H4 (cell line): ENCODE data around the gene TEX54. TPM values are rescaled to one million over a fixed set of nuclear protein-coding genes. Genes with fewer than 3 reads are reported as not detected.
"Not testable (repeated sequence)": the region's sequence is repeated elsewhere in the genome, so short reads cannot be mapped to it uniquely, and the experiment has no call there.

ENCODE experiments used
- DNase-seq: peaks from one replicate; pipeline ENCODE4 v3.0.0-alpha.2; 2015; ENCODE audit warnings: low spot score
- total RNA-seq: library from RNA; depleted of rRNA; stranded (reverse); fragments of >200 nt; shearing (Covaris generic); gene quantifications from 2 replicates; pipeline ENCODE4 v1.2.3, GENCODE V29; 2014

Gene TEX54
- total RNA-seq, 1 experiment from 2014 or later: not detected

DNA sequence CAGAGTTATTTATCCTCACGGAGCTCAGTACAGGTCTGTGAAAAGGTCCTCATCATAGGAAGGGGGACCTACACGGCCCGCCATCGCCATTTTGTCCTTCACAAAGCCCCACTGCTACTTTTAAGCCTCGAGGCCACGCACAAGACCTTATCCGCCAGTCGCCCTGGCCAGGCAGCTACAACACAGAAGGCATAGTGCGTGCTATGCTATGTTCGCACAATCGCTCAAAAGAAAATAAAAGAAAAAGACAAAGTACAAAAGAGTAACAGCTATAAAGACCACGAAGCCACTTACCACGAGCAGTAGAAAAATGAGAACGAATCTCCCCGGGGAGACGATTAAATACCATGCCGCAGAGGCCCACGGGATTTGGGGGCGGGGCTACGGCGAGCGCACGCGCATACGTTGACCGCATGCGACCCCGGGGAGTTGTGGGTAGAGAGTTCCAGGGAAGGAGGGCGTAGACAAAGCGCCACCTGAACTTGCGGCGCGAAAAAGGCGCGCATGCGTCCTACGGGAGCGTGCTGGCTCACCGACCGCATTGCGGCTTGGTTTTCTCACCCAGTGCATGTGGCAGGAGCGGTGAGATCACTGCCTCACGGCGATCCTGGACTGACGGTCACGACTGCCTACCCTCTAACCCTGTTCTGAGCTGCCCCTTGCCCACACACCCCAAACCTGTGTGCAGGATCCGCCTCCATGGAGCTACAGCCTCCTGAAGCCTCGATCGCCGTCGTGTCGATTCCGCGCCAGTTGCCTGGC, 23.1 kb upstream of the TEX54 start:
- DNase-seq: peak; percentile 99

DNA sequence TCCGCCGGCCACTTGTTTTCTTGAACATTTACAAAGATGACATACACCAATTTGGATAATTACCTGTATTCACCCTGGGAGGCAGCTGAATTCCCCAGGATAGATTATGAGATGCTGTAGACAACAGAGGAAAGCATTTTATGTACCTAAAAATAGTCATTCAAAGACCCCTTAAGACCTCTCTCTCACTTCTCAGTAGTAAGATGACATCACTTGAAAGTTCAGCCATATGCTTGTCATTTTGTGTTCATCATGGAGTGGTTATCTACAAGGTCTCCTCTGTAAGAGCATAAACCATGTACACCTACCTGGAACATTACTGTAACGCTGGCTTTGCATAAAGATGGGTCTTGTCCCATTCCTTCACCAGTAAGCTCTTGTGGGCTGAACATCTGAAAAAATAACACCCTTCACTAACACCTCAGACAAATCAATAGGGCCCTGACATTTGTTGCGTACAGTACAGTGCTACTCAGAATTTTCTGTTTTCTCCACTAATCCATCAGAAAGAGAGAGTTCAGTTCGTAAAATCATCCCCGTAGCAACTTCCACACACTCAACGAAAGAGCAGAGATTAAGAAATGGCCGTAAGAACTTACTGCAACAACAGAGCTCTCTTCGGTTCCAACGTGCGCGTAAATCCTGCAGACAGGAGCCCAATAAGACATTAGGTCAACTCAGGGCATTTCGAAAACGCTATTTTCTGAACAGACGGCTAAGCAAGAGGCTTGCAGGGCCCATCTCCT, 22.4 kb upstream of the TEX54 start:
- no peak for DNase-seq

GRCh38 chr11:62854013-62854824, 21.6 kb upstream of the TEX54 start:
- DNase-seq: no peak

DNA sequence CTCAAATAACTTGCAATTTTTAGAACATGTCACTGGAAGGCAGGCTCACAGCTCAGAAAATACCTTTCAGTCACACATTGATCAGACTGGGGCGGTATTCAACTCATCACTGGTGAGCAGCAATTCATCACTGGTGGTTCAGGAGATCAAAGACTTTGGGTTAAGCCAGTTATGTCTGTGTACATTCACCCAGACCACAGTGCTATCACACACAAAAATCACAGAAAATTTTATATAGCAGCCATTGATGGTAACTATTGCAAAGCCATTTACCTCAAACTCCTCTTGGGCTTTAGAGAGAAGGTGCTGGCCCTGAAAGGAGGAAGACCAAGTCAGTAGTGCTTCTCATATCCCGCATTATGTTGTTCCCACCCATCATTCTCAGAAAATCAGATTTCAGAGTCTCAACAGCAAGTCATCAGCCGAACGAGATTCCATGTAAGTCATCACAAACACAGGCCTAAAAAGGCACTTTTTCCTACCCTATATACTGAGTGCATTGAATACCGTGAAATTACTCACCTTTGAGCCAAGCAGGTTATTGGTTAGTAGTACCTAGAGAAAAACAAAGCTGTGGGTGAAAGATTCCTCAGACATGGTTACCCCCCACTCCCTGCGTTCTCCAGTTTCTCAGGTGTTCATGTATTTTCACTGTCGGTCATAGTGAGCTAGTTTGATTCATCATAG, 20.8 kb upstream of the TEX54 start:
- no peak for DNase-seq

DNA sequence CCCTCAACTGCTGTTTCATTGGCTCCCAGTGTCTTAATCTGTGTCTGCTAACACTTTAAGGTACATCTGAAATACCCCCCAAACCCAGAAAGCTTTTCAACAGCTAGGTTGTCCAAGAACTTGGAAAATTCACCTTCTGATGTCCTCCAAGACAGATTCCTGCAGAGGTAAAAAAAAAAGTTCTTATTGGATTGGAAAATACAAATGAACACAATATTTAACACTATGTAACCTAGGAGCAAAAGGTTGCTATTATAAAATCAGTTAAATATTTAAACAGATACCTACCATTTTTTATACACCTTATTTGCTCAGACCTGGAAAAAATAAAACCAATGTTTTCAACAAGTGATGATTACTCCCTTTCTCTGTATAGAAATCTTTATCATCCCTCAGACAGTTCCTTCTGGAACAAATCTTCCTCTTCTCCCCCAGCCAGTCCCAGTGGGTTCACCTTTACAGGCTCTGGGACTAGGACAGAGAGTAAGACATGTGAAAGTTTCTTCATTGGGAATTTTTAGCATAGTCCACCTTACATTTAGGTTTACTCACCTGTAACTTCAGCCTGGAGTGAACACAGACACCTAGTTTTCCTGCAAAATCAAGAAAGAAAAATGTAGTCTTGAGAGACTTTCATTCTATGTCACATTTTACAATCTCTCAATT, 20.0 kb upstream of the TEX54 start:
- no peak for DNase-seq

DNA sequence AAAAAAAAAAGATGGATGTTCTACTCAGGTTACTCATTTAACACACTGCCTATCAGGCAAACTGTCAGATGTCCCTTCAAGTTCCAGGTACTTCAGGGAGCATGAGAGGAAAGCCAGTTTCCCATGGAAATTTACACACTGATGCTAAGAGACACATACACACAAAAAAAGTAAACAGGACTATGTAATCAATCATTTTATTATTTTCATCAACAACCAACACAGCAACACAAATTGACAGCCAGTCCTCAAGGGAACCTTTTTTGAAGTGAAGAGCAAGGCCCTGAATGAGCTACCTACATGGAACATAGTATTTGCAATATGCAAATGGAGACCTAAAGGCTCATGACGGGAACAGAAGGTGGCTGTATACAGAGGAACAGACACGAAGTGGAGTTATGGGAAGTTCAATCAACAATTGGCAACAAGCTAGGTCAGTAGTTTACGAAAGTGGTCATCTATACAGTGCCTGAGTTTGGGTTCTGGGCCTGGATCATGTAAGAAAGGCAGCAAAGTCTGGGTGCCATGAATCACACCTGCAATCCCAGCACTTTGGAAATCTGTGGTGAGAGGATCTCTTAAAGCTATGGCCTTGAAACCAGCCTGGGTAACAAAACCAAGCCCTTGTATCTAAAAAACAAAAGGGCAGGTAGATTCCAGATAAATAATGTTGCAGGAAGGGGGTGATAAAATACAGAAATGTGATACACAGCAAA, 19.3 kb upstream of the TEX54 start:
- DNase-seq: peak; percentile 3

DNA sequence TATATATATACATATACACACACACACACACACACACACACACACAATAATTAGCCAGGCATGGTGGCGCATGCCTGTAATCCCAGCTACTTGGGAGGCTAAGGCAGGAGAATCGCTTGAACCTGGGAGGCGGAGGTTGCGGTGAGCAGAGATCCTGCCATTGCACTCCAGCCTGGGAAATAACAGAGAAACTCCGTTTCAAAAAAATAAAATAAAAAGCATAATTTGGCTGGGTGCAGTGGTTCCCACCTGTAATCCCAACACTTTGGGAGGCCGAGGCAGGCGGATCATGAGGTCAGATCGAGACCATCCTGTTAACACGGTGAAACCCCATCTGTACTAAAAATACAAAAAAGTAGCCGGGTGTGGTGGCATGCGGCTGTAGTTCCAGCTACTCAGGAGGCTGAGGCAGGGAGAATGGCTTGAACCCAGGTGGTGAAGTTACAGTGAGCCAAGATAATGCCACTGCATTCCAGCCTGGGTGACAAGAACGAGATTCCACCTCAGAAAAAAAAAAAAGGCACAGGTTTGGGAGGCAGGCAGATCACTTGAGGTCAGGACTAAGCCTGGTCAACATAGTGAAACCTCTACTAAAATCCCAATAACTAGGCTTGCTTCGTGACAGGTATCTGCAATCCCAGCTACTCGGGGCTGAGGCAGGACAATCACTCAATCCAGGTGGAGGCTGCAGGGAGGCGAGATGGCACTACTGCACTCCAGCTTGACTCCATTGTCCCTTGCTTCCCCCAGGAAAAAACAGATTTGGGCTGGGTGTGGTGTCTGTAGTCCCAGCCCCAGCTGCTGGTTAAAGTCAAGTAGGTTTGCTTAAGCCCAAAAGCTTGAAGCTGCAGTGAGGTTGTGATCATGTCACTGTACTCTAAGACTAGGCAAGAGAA, 18.5 kb upstream of the TEX54 start:
- DNase-seq: peak; percentile 14

GRCh38 chr11:62847767-62848314, 15.2 kb upstream of the TEX54 start:
- no peak for DNase-seq

GRCh38 chr11:62846177-62846576, 13.5 kb upstream of the TEX54 start:
- DNase-seq: no peak

DNA sequence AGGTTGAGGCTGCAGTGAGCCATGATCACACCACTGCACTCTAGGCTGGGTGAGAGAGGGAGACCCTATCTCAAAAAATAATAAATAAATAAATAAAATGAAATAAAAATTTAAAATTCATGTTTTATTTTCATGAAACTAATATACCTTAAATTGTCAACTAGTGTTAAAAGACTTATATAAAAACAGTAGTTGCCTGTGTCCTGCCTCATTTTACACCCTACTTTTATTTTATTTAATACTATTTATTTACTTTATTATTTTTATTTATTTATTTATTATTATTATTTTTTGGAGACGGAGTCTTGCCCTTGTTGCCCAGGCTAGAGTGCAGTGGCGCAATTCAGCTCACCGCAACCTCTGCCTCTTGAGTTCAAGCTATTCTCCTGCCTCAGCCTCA, 11.5 kb upstream of the TEX54 start:
- DNase-seq: no peak

DNA sequence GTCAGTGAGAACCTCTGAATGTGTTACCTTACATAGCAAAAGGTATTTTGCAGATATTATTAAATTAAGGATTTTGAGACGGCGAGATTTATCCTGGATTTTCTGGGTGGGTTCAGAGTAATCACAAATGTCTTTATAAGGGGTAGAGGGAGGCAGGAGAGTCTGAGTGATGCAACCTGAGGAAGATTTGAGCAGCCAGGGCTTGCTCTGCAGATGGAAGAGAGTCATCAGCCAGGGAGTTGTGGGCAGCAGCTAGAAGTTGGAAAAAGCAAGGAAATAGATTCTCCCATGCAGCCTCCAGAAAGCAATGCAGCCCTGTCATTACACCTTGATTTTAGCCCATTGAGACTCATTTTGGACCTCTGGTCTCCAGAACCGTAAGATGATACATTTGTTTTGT, 10.8 kb upstream of the TEX54 start:
- no peak for DNase-seq

DNA sequence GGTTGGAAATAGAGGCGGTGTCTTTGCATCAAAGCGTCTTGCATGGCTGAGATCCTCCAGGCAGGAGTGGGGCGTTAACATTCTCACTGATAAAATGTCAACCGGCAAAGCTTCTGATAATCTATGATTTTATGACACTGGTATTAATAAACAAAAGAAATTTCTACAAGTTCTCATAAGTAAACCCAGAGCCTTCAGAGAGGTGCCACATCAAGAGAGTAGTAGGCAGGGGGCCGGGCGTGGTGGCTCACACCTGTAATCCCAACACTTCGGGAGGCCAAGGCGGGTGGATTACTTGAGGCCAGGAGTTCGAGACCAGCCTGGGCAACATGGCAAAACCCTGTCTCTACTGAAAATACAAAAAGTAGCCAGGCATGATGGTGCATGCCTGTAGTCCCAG, 10.2 kb upstream of the TEX54 start:
- not testable (repeated sequence) for DNase-seq

DNA sequence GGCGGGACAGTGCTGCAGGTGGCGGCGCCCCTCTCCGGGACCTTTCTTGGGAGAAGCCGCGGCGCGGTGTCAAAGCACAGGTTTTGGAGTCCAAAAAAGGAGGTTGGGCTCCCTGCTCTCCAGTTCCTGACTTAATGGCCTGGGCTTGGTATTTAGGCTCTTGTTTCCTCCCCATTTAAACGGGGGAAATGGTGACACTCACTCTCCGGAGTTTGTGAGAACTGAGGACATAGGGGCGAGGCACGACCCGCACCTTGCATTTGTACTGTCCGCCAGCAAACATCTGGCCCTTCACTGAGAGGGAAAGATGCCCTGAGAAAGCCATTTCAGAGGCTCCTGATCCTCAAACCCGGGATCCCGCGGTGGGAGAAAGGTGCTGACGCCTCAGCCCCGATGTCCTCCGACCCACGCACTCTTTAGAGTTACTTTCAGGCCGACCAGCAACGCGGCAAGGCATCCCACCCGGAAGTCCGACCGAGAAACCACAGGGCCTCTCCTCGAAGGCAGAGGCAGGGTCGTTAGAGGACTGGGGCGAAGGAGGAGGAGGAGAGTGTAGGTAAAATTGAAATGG, 9.6 kb upstream of the TEX54 start:
- no peak for DNase-seq

DNA sequence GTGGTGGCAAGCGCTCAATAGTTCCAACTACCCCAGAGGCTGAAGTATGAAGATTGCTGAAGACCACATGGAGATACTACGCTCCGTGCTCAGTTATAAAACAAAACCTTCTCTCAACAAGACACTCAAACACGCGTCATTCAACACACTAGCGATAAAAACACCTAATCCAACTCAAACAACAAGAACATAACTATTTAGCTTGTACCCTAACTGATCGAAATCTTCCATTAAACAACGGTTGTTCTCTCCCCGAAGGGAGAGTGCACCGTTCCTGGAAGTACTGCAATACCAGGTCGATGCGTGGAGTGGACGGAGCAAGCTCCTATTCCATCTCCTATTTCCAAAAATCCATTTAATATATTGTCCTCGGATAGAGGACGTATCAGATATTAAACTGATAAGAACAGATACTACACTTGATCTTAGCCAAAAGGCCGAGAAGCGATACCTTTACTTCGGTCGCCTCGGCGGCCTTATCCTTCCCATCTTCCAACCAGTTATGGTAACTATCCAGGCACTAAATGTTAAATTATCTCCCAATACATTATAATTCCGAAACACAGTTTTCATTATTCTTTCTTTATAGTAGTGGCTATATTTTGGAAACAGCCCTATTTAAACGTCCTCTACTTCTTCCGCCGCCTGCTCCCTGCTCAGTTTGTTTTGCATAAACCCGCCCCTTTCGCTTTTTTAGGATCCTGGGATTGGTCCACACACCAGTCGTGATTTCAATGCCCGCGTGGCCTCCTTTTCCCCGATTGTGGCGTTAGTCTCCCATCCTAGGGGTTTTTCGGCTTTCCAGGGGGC, 8.9 kb upstream of the TEX54 start:
- peak; percentile 99 for DNase-seq

GRCh38 chr11:62840721-62841360, 8.2 kb upstream of the TEX54 start:
- DNase-seq: peak; percentile 49

GRCh38 chr11:62839050-62839945, 6.7 kb upstream of the TEX54 start, which contains the start of gene WDR74:
WDR74 (minus strand) TSS chr11:62839590; CDS start chr11:62839570, 20 bp downstream.
- DNase-seq: peak; percentile 95
